Measurements from ENCODE around the gene MPG. TPM values are rescaled to one million over a fixed set of nuclear protein-coding genes. Genes with fewer than 3 reads are reported as not detected.

Gene MPG
- total RNA-seq, 1 donor from 2014 or later: 56.5 TPM

- Mint-ChIP-seq H3K4me3 (ENCODE audit: unreplicated experiment) (no peak overlapping the region), H3K27me3 (ENCODE audit: low read depth, unreplicated experiment) (no peaks in the 10 kb centered on the region), H3K9me3 (ENCODE audit: unreplicated experiment) (no peaks in the 10 kb centered on the region), H3K4me1 (ENCODE audit: low read depth, unreplicated experiment) (peaks cover 14% of the 10 kb centered on the region), H3K27ac (ENCODE audit: unreplicated experiment) (no peak overlapping the region), H3K36me3 (ENCODE audit: low read depth, unreplicated experiment) (peaks cover 12% of the 10 kb centered on the region)
- H3K36me3 ChIP-seq (ENCODE audit: insufficient read depth, low read length): peaks cover 2% of the 10 kb centered on the region
- no peak for TF ChIP-seq EZH2 (IDR thresholded peaks at IDR 0.05; ENCODE audit: insufficient read depth, low read length)
- TF ChIP-seq, protein P1, sequence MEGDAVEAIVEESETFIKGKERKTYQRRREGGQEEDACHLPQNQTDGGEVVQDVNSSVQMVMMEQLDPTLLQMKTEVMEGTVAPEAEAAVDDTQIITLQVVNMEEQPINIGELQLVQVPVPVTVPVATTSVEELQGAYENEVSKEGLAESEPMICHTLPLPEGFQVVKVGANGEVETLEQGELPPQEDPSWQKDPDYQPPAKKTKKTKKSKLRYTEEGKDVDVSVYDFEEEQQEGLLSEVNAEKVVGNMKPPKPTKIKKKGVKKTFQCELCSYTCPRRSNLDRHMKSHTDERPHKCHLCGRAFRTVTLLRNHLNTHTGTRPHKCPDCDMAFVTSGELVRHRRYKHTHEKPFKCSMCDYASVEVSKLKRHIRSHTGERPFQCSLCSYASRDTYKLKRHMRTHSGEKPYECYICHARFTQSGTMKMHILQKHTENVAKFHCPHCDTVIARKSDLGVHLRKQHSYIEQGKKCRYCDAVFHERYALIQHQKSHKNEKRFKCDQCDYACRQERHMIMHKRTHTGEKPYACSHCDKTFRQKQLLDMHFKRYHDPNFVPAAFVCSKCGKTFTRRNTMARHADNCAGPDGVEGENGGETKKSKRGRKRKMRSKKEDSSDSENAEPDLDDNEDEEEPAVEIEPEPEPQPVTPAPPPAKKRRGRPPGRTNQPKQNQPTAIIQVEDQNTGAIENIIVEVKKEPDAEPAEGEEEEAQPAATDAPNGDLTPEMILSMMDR (IDR thresholded peaks at IDR 0.05; ENCODE audit: insufficient read depth, low read depth, low read length): no peak
- FAIRE-seq (no peak), DNase-seq (ENCODE audit: low read depth) (no peak)
- H3K79me2 ChIP-seq (ENCODE audit: insufficient read depth, low read length): peaks cover 13% of the 10 kb centered on the region
- no peak overlapping the region for H3K4me2 ChIP-seq (ENCODE audit: low read length)
- H3K4me3 ChIP-seq (ENCODE audit: insufficient read depth, low read depth, low read length): no peak overlapping the region
- H3K4me1 ChIP-seq (ENCODE audit: insufficient read depth, low read length): peaks cover 36% of the 10 kb centered on the region
- H3K9me3 ChIP-seq (ENCODE audit: insufficient read depth, low read depth, low read length): no peaks in the 10 kb centered on the region
- H3K27ac ChIP-seq (ENCODE audit: low read depth, low read length): no peak overlapping the region
- peaks cover 71% of the 10 kb centered on the region for H4K20me1 ChIP-seq (ENCODE audit: insufficient read depth, low read length)
- no peaks in the 10 kb centered on the region for H3K27me3 ChIP-seq (ENCODE audit: insufficient read depth, low read length)
- H3K9ac ChIP-seq (ENCODE audit: low read length): no peak overlapping the region
- H2AFZ ChIP-seq (ENCODE audit: low read depth, low read length): no peak overlapping the region
Observed at GRCh38 chr16:86483-86952, 8.5 kb downstream of the MPG start.

DNA sequence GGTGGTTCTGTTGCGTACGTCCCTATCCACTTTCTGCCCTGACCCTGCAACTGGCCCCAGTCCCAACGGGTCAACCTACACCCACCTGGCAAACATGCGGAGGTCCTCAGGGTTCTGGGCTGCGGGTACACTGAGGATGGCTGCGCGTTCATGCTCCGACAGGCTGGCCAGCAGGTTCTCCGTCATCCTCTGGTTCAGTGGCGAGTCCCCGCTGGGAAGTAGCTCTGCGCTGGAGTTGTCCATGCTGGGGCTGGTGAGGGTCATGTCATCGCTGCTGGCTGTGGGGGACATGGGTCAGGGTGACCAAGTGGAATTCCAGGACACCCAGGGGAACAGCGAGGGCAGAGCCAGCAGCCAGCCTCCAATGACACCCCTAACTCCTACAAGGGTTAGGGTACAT lies 10.6 kb downstream of the MPG start:
- H4K20me1 ChIP-seq (ENCODE audit: insufficient read depth, low read length): peaks cover 77% of the 10 kb centered on the region
- FAIRE-seq: no peak
- H3K4me1 Mint-ChIP-seq (ENCODE audit: low read depth, unreplicated experiment): peaks cover 12% of the 10 kb centered on the region
- H3K4me3 Mint-ChIP-seq (ENCODE audit: unreplicated experiment): no peak overlapping the region
- H3K9ac ChIP-seq (ENCODE audit: low read length): no peak overlapping the region
- TF ChIP-seq EZH2 (IDR thresholded peaks at IDR 0.05; ENCODE audit: insufficient read depth, low read length): no peak
- TF ChIP-seq, protein P1 (IDR thresholded peaks at IDR 0.05; ENCODE audit: insufficient read depth, low read depth, low read length): no peak
- no peak overlapping the region for H3K27ac Mint-ChIP-seq (ENCODE audit: unreplicated experiment)
- H3K36me3 Mint-ChIP-seq (ENCODE audit: low read depth, unreplicated experiment): peaks cover 13% of the 10 kb centered on the region
- DNase-seq (ENCODE audit: low read depth): no peak
- peaks cover 13% of the 10 kb centered on the region for H3K79me2 ChIP-seq (ENCODE audit: insufficient read depth, low read length)
- no peak overlapping the region for H3K4me3 ChIP-seq (ENCODE audit: insufficient read depth, low read depth, low read length)
- H3K27me3 ChIP-seq (ENCODE audit: insufficient read depth, low read length): no peaks in the 10 kb centered on the region
- no peaks in the 10 kb centered on the region for H3K27me3 Mint-ChIP-seq (ENCODE audit: low read depth, unreplicated experiment)
- H3K4me1 ChIP-seq (ENCODE audit: insufficient read depth, low read length): peaks cover 31% of the 10 kb centered on the region
- H3K36me3 ChIP-seq (ENCODE audit: insufficient read depth, low read length): peaks cover 2% of the 10 kb centered on the region
- no peaks in the 10 kb centered on the region for H3K9me3 ChIP-seq (ENCODE audit: insufficient read depth, low read depth, low read length)
- no peaks in the 10 kb centered on the region for H3K9me3 Mint-ChIP-seq (ENCODE audit: unreplicated experiment)
- H2AFZ ChIP-seq (ENCODE audit: low read depth, low read length): no peak overlapping the region
- H3K4me2 ChIP-seq (ENCODE audit: low read length): no peak overlapping the region
- no peak overlapping the region for H3K27ac ChIP-seq (ENCODE audit: low read depth, low read length)

- Mint-ChIP-seq H3K36me3 (ENCODE audit: low read depth, unreplicated experiment) (peaks cover 11% of the 10 kb centered on the region), H3K27me3 (ENCODE audit: low read depth, unreplicated experiment) (no peaks in the 10 kb centered on the region), H3K9me3 (ENCODE audit: unreplicated experiment) (no peaks in the 10 kb centered on the region), H3K4me1 (ENCODE audit: low read depth, unreplicated experiment) (peaks cover 8% of the 10 kb centered on the region), H3K27ac (ENCODE audit: unreplicated experiment) (no peak overlapping the region), H3K4me3 (ENCODE audit: unreplicated experiment) (no peak overlapping the region)
- no peak overlapping the region for H3K9ac ChIP-seq (ENCODE audit: low read length)
- no peak overlapping the region for H3K4me2 ChIP-seq (ENCODE audit: low read length)
- no peak overlapping the region for H3K4me3 ChIP-seq (ENCODE audit: insufficient read depth, low read depth, low read length)
- no peak for FAIRE-seq
- H3K79me2 ChIP-seq (ENCODE audit: insufficient read depth, low read length): peaks cover 13% of the 10 kb centered on the region
- peaks cover 73% of the 10 kb centered on the region for H4K20me1 ChIP-seq (ENCODE audit: insufficient read depth, low read length)
- no peak for TF ChIP-seq EZH2 (IDR thresholded peaks at IDR 0.05; ENCODE audit: insufficient read depth, low read length)
- TF ChIP-seq, protein P1 (IDR thresholded peaks at IDR 0.05; ENCODE audit: insufficient read depth, low read depth, low read length): no peak
- H3K9me3 ChIP-seq (ENCODE audit: insufficient read depth, low read depth, low read length): no peaks in the 10 kb centered on the region
- no peak overlapping the region for H3K27ac ChIP-seq (ENCODE audit: low read depth, low read length)
- H3K4me1 ChIP-seq (ENCODE audit: insufficient read depth, low read length): peaks cover 20% of the 10 kb centered on the region
- DNase-seq (ENCODE audit: low read depth): no peak
- peaks cover 2% of the 10 kb centered on the region for H3K36me3 ChIP-seq (ENCODE audit: insufficient read depth, low read length)
- no peak overlapping the region for H2AFZ ChIP-seq (ENCODE audit: low read depth, low read length)
- no peaks in the 10 kb centered on the region for H3K27me3 ChIP-seq (ENCODE audit: insufficient read depth, low read length)
Observed at GRCh38 chr16:89391-90302, 11.6 kb downstream of the MPG start.
